Measurements from ENCODE around the gene LAG3.

LAG3 gene

DNA sequence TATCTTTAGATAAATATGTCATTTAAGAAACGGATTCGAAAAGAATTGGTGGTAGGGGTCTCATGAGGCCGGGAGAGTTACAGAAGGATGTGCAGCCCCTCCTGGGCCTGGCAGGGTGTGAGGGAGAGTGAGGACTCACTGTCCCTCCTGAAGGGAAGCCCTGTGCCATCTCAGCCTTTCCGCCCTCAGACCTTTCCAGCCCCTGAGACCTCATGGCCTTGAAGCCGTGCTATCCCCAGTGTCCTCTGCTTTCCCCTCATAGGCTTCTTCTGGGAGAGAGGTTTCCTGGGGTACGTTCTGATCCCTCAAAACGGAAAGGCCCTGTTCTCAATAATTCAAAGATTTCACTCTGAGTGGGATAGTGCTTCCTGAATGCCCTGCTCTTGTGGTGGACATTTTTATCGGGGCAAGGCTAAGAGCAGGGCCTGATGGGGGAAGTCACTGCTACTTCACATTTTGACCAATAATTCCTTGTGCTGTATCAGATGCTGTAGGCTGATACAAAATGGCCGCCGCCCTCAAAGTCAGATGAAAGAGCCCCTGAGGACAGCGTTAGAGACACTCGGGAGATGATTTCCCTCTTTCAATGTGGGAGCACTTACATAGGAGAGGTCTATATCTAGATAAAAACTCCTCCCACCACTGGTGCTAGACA, 18.3 kb downstream of the LAG3 start:
- no peak overlapping the region for H3K27ac ChIP-seq
- TF ChIP-seq, protein P1, sequence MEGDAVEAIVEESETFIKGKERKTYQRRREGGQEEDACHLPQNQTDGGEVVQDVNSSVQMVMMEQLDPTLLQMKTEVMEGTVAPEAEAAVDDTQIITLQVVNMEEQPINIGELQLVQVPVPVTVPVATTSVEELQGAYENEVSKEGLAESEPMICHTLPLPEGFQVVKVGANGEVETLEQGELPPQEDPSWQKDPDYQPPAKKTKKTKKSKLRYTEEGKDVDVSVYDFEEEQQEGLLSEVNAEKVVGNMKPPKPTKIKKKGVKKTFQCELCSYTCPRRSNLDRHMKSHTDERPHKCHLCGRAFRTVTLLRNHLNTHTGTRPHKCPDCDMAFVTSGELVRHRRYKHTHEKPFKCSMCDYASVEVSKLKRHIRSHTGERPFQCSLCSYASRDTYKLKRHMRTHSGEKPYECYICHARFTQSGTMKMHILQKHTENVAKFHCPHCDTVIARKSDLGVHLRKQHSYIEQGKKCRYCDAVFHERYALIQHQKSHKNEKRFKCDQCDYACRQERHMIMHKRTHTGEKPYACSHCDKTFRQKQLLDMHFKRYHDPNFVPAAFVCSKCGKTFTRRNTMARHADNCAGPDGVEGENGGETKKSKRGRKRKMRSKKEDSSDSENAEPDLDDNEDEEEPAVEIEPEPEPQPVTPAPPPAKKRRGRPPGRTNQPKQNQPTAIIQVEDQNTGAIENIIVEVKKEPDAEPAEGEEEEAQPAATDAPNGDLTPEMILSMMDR (conservative IDR thresholded peaks at IDR 0.05), result no peak
- TF ChIP-seq ZFX (IDR thresholded peaks at IDR 0.05), result no peak

DNA sequence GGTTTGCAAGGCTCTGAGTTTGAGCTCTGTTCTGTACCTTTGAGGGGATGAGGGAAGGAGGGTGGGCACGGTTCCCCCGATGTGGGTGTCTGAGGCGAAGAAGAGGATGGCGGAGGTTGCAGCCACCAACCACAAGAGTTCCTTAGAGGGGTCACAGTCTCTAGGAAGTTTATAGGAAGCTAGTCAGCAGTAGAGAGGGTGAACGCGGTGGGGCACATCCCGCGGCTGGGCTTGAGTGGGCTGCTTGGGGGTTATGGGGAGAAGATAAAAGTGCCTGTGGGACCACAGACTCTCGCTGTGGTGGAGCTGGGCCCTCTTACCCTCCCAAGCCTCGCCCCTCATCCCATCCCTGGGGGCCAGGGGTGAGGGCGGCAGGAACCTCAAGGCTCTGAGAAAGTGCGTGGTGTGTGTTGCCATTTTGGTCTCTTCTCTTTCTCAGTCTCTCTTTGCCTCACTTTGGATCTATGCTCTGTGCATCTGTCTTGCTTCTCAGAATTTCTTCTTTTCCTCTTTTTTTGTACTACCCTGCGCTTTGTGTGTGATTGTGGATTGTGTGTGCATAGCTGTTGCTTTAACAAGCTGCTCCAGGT, 19.7 kb downstream of the LAG3 start:
- no peak for TF ChIP-seq ZFX (IDR thresholded peaks at IDR 0.05)
- TF ChIP-seq, protein P1 (conservative IDR thresholded peaks at IDR 0.05), result no peak
- no peak overlapping the region for H3K27ac ChIP-seq

DNA sequence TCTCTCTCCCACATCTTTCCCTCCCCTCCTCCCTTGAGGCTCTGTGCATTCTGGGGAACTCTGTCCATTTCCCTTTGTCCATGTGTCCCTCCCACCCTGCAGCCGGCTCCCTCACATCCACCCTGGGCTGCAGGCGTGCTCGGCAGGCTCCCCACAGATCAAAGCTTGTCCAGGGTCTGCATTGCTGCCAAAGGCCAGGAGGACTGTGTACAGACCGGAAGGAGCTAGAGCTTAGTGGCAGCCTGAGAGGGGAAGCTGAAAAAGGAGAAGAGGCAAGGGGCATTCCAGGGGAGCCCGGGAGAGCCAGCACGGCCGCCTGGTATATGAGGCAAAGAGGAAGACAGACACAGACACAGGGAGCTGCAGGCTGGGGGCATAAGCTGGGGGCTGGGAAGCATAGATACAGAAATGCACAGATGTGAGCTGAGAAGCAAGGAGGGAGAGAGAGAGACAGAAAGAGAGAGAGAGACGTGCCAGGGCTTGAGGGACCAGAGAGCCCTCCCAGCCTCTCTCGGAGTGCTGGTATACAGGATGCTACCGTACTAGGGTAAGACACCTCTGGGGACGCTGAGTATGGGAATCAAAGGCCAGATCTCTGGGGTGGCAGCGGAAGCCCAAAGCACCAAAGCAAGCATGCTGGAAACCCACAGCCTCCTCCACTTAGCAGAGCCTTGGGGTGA, 20.3 kb downstream of the LAG3 start:
- TF ChIP-seq ZFX (IDR thresholded peaks at IDR 0.05), result no peak
- TF ChIP-seq, protein P1 (conservative IDR thresholded peaks at IDR 0.05), result no peak
- no peak overlapping the region for H3K27ac ChIP-seq

DNA sequence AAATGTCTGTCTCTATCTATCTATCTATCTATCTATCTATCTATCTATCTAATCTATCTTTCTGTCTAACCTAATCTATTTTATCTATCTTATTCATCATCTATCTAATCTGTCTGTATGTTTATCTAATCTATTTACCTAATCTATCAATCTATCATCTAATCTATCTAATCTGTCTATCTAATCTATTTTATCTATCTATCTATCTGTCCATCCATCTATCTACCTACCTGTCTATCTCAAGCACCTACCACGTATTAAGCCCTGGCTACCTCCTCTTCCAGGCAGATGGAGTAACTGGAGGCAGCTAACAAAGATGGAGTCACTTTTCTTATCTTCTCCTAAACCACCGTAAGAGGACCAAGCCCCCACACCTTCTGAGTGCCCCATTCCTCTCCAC, 22.8 kb downstream of the LAG3 start:
- H3K27ac ChIP-seq, result no peak overlapping the region
- no peak for TF ChIP-seq ZFX (IDR thresholded peaks at IDR 0.05)
- TF ChIP-seq, protein P1 (conservative IDR thresholded peaks at IDR 0.05), result no peak

DNA sequence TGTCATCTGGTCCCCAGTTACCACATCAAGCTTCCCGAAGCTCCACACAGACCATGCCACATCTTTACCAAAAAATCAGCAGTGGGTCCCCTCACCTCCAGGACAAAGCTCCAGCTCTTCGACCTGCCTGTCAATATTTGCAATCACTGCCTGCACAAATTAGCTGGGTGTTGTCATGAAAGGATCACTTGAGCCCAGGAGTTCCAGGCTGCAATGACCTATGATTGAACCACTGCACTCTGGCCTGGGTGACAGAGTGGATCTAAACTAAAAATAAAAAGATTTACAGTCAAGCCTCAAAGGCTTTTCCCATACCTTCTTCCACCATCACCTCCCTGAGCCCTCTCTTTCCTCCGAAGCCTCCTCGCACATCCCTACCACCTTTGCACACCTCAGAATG, 24.3 kb downstream of the LAG3 start:
- H3K27ac ChIP-seq, result no peak overlapping the region
- TF ChIP-seq, protein P1 (conservative IDR thresholded peaks at IDR 0.05), result no peak
- no peak for TF ChIP-seq ZFX (IDR thresholded peaks at IDR 0.05)

DNA sequence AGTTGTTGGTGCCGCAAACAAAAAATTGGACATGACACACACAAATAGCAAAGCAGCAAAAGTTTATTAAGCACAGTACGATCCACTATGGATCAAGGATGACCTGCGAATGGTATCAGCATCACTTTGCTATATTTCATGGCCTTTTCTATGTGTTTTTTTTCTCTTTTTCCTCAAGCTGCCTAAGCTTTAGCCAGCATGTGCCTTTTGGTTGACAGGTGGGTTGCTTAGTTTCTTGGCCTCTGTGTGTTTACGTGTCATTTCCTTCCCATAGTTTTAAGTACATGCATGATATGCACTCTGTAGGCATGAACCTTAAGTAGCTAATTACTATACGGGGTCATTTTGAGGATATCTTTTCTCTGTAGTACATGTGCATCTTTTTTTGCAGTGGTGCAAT, 26.8 kb downstream of the LAG3 start:
- TF ChIP-seq, protein P1 (conservative IDR thresholded peaks at IDR 0.05), result no peak
- H3K27ac ChIP-seq, result no peak overlapping the region

DNA sequence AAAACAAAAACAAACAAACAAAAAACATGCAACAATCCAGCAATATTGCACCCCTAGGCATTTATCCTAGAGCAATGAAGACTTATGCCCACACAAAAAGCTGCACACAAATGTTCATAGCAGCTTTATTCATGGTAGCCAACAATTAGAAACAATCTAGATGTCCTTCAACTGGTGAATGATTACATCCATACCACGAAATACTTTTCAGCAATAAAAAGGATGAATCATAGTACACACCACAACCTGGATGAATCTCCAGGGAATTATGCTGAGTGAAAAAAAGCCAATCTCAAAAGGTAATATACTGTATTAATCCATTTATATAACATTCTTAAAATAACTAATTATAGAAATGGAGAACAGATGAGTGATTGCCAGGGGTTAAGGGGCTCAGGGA, 34.9 kb downstream of the LAG3 start:
- TF ChIP-seq, protein P1 (conservative IDR thresholded peaks at IDR 0.05), result no peak
- TF ChIP-seq ZFX (IDR thresholded peaks at IDR 0.05), result no peak

More for the DNA sequence above, 34.9 kb downstream of the LAG3 start:
- H3K27ac ChIP-seq, result no peak overlapping the region
